H1 (cell line): ENCODE measurements around the gene GGA3. TPM values are rescaled to one million over a fixed set of nuclear protein-coding genes. Genes with fewer than 3 reads are reported as not detected.

ENCODE experiments used
- CBX8 ChIP-seq: fragments of 300-800, 300-1000 bp; sonication (generic); IDR thresholded peaks from 2 replicates; pipeline ENCODE4 v1.7.1; 2016; ENCODE audit warnings: low read depth, low read length, borderline replicate concordance
- CTBP2 ChIP-seq: IDR thresholded peaks from 2 replicates; pipeline ENCODE4 v1.7.0; 2011; ENCODE audit warnings: borderline replicate concordance, mild to moderate bottlenecking, moderate library complexity, mixed read lengths, low read length; ENCODE audit not compliant: insufficient read depth, insufficient read length
- FOSL1 ChIP-seq: IDR thresholded peaks from 2 replicates; pipeline ENCODE4 v1.6.1; 2011; ENCODE audit warnings: mild to moderate bottlenecking, low read depth, low read length, moderate library complexity; ENCODE audit not compliant: insufficient read depth
- GABPA ChIP-seq: IDR thresholded peaks from 2 replicates; pipeline ENCODE4 v1.6.1; 2011; ENCODE audit warnings: mild to moderate bottlenecking, low read length, moderate library complexity, borderline replicate concordance; ENCODE audit not compliant: insufficient read depth
- GTF2F1 ChIP-seq: IDR thresholded peaks from 2 replicates; pipeline ENCODE4 v1.6.1; 2012; ENCODE audit warnings: low read depth, low read length, improper control_type of control experiment, borderline replicate concordance
- JUN ChIP-seq: IDR thresholded peaks from 2 replicates; pipeline ENCODE4 v1.6.1; 2011; ENCODE audit warnings: low read depth, mild to moderate bottlenecking, improper control_type of control experiment, low read length
- JUND ChIP-seq: IDR thresholded peaks from 2 replicates; pipeline ENCODE4 v1.6.1; 2011; ENCODE audit warnings: mild to moderate bottlenecking, improper control_type of control experiment, low read length
- KDM5A ChIP-seq: fragments of 200-600 bp; IDR thresholded peaks from 2 replicates; pipeline ENCODE4 v1.7.1; 2012; ENCODE audit warnings: mild to moderate bottlenecking, low read length, inconsistent platforms, mixed read lengths
- NANOG ChIP-seq: IDR thresholded peaks from 2 replicates; pipeline ENCODE4 v1.6.1; 2011; ENCODE audit warnings: low read length, low read depth, mild to moderate bottlenecking, inconsistent platforms; ENCODE audit not compliant: insufficient read depth, poor library complexity, severe bottlenecking
- NRF1 ChIP-seq: IDR thresholded peaks from 2 replicates; pipeline ENCODE4 v1.6.1; 2011; ENCODE audit warnings: mild to moderate bottlenecking, low read depth, low read length, improper control_type of control experiment
- POLR2A ChIP-seq, 2 experiments: IDR thresholded peaks; 1 replicate in 1 of 2; 2 replicates in 1 of 2; pipeline ENCODE4 v1.6.1; 2011; ENCODE audit warnings: low read depth in 2 of 2, low read length in 2 of 2, mild to moderate bottlenecking in 2 of 2; ENCODE audit errors: control extremely low read depth in 1 of 2
- POLR2AphosphoS5 ChIP-seq: IDR thresholded peaks from 2 replicates; pipeline ENCODE4 v1.6.1; 2011; ENCODE audit warnings: low read depth, low read length
- RAD21 ChIP-seq, 2 experiments: IDR thresholded peaks in 1 of 2; conservative IDR thresholded peaks in 1 of 2; 2 replicates each; pipeline ENCODE4 v1.6.1; 2011; ENCODE audit warnings: low read depth in 2 of 2, low read length in 2 of 2, improper control_type of control experiment in 1 of 2, inconsistent platforms in 1 of 2, mild to moderate bottlenecking in 1 of 2, moderate library complexity in 1 of 2
- RFX5 ChIP-seq: IDR thresholded peaks from 2 replicates; pipeline ENCODE4 v1.6.1; 2011; ENCODE audit warnings: low read depth, low read length, improper control_type of control experiment, borderline replicate concordance
- SIN3A ChIP-seq, 2 experiments: IDR thresholded peaks in 1 of 2; conservative IDR thresholded peaks in 1 of 2; 2 replicates each; pipeline ENCODE4 v1.6.1; 2011 to 2012; ENCODE audit warnings: low read length in 2 of 2, improper control_type of control experiment in 1 of 2, low read depth in 1 of 2, mild to moderate bottlenecking in 1 of 2
- SP4 ChIP-seq: IDR thresholded peaks from 2 replicates; pipeline ENCODE4 v1.6.1; 2012; ENCODE audit warnings: low read length, inconsistent platforms
- SRF ChIP-seq: IDR thresholded peaks from 2 replicates; pipeline ENCODE4 v1.6.1; 2011; ENCODE audit warnings: mild to moderate bottlenecking, low read depth, low read length, moderate library complexity
- TCF12 ChIP-seq: IDR thresholded peaks from 2 replicates; pipeline ENCODE4 v1.6.1; 2011; ENCODE audit warnings: low read depth, mild to moderate bottlenecking, low read length
- ZNF274 ChIP-seq: IDR thresholded peaks from 2 replicates; pipeline ENCODE4 v1.7.0; 2012; ENCODE audit warnings: low read length, borderline replicate concordance; ENCODE audit errors: extremely low read depth
- polyA plus RNA-seq, 7 experiments: library from polyadenylated mRNA; depleted of rRNA in 3 of 7; stranded (reverse) in 5 of 7; unstranded in 2 of 7; fragments of >200 nt in 5 of 7; fragments of 200-250 nt in 2 of 7; gene quantifications; 1 replicate in 5 of 7; 2 replicates in 1 of 7; 4 replicates in 1 of 7; pipeline versions ENCODE4 v1.2.1 to v1.2.3, GENCODE V29; 2011 to 2013; ENCODE audit warnings: missing spikeins in 2 of 7, mixed read lengths in 2 of 7
- total RNA-seq: library from RNA; stranded (reverse); fragmentation: NEBNext Ultra II Directional; extraction: Animal tissue kit (Norgen Biotek cat#: 25700); gene quantifications from 2 replicates; pipeline ENCODE4 v1.2.1, GENCODE V29; 2021
- TF ChIP-seq, protein P1 (sequence below): IDR thresholded peaks from 2 replicates; pipeline ENCODE4 v1.6.1; 2011; ENCODE audit warnings: low read length, improper control_type of control experiment
- TF ChIP-seq, protein P2 (sequence below): IDR thresholded peaks from 2 replicates; pipeline ENCODE4 v1.6.1; 2011; ENCODE audit warnings: low read depth, mild to moderate bottlenecking, low read length; ENCODE audit not compliant: insufficient read depth
- TF ChIP-seq, protein P3 (sequence below): IDR thresholded peaks from 2 replicates; pipeline ENCODE4 v1.6.1; 2012; ENCODE audit warnings: inconsistent platforms

Gene GGA3
- total and polyA plus RNA-seq, 2 of the 8 experiments (the other 6 are each of a cell fraction or from before 2014, with no cell fraction given) = 40.6 to 60.0 TPM

DNA sequence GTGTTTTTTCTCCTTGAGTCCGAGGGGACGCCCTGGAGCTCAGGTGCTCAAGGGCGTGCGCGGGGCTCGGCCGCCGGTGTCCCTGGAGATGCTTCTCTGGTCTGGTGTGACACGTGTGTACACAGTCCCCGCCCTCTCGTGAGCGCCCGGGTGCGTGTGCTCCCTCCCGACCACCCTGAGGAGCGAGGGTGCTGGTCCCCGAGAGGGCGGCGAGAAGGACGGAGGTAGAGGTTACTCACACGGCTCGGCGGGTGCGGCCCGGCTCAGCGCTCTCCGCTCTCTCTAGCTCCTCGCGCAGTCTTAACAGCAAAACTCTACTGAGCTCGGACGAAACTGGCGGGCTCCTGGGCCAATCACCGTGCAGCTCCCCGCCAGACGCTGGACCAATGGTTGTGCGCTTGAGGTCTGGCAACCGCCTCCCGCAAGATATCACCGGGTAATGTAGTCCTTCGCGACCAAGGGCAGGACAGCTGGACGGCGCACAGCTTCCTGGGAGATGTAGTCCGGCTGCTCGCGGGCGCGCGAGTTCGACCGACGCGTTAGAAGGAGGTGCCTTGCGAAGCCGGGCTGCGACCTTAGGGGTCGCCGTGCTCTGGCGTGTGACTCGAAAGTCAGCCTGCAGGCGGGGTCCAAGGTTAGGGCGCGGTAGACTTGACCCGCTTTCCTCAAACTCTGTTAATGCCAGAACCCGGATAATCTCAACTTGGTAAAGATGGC, 27.9 kb upstream of the GGA3 start, which contains the start of gene SLC25A19 (continued):
- TF ChIP-seq, protein P1, sequence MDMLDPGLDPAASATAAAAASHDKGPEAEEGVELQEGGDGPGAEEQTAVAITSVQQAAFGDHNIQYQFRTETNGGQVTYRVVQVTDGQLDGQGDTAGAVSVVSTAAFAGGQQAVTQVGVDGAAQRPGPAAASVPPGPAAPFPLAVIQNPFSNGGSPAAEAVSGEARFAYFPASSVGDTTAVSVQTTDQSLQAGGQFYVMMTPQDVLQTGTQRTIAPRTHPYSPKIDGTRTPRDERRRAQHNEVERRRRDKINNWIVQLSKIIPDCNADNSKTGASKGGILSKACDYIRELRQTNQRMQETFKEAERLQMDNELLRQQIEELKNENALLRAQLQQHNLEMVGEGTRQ = no peak
- TF ChIP-seq CBX8 (no peak), CTBP2 (no peak), GTF2F1 (no peak), JUN (no peak), ZNF274 (no peak), TCF12 (no peak), SP4 (0 out of 2 replicates have a peak, but pooled peaks have one; percentile 47), SRF (no peak), RAD21 (IDR thresholded peaks at IDR 0.05 in 1 of 2, conservative IDR thresholded peaks at IDR 0.05 in 1 of 2; ENCODE audit: low read depth in 2 of 2, low read length in 2 of 2) (peak; percentile 63 to 72), FOSL1 (no peak), SIN3A (conservative IDR thresholded peaks at IDR 0.05 in 1 of 2, IDR thresholded peaks at IDR 0.05 in 1 of 2; ENCODE audit: low read depth in 1 of 2, low read length in 2 of 2) (peak in 1 of 2 experiments; percentile 19; a peak in 2 of 4 replicates), NRF1 (no peak), NANOG (no peak), GABPA (no peak; the same call in 1 of the 2 replicates), JUND (no peak), RFX5 (no peak), POLR2AphosphoS5 (no peak; the same call in none of the 2 replicates), POLR2A (IDR thresholded peaks at IDR 0.05; ENCODE audit: control extremely low read depth in 1 of 2, low read depth in 2 of 2, low read length in 2 of 2) (peak in 1 of 2 experiments; percentile 83; a peak in 2 of 3 replicates), KDM5A (no peak)
- TF ChIP-seq, protein P2, sequence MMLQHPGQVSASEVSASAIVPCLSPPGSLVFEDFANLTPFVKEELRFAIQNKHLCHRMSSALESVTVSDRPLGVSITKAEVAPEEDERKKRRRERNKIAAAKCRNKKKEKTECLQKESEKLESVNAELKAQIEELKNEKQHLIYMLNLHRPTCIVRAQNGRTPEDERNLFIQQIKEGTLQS = 0 out of 2 replicates have a peak, but pooled peaks have one; percentile 26
- TF ChIP-seq, protein P3, sequence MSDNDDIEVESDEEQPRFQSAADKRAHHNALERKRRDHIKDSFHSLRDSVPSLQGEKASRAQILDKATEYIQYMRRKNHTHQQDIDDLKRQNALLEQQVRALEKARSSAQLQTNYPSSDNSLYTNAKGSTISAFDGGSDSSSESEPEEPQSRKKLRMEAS = peak; percentile 62
